Measurements from ENCODE around the gene THYN1.
"Not testable (repeated sequence)": the region's sequence is repeated elsewhere in the genome, so short reads cannot be mapped to it uniquely, and the experiment has no call there.

THYN1 gene

DNA sequence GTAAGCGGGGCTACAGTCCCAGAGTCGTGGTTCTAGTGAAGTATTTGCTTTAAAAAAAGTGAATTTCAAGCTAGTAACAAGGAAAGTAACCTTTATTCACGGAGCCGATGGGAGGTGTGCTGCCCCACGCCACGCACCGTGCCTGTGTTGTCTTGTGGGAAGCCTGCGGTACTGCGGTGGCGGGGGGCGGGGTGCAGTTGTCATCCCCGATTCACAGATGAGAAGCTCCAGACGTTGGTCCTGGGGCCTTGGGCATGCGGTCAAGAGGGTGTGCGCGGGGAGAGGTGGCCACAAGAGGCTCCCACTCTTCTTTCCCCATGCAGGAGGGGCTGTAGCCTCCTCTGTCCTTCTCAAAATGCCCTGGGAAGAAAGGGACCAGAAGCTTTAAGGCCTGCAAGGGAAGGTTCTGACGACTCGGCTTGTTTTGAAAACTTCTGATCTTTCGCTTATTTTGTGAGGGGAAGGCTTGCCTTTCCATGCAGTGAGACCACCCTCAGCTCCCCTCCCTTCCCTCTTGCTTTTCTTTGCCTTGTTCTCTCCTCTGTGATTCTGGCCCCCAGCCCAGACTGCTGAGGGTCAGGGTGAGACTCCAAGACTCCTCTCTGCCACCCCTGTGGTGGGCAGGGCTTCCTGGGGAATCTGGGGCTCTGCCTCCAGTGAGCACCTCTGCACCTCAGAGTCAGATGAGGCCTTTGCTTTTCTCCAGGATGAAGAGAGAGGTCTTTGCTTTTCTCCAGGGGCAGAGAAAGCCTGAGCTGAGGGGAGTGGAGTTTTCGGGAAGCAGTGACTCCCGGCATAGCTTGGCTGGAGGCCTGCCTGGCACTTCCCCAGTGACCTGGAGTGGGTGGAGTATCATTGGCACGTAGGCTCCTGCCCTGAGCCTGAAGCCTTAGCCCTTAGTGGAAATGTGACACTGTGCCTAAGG lies 29.2 kb upstream of the THYN1 start:
- Histone ChIP-seq H3K4me3 (ENCODE audit: low read length) (no peak overlapping the region), H4K20me1 (ENCODE audit: insufficient read depth, low read length) (no peaks in the 10 kb centered on the region), H3K27ac (ENCODE audit: low read length) (no peak overlapping the region), H3K9ac (ENCODE audit: low read length) (no peak overlapping the region), H3K4me1 (ENCODE audit: low read length) (no peaks in the 10 kb centered on the region), H3K9me3 (ENCODE audit: insufficient read depth, low read length) (no peaks in the 10 kb centered on the region), H2AFZ (ENCODE audit: low read depth, low read length) (no peak overlapping the region), H3K79me2 (ENCODE audit: low read length) (no peaks in the 10 kb centered on the region), H3K4me2 (ENCODE audit: low read length) (no peak overlapping the region), H3K27me3 (ENCODE audit: low read depth, low read length) (0 out of 2 replicates have a peak, but pooled peaks cover 2% of the 10 kb centered on the region), H3K36me3 (replicated peaks; ENCODE audit: low read depth, low read length) (no peaks in the 10 kb centered on the region)
- no peak for TF ChIP-seq EZH2phosphoT487 (IDR thresholded peaks at IDR 0.05; ENCODE audit: low read depth)
- TF ChIP-seq CTCF (IDR thresholded peaks at IDR 0.05; ENCODE audit: low read depth, low read length), result no peak

GRCh38 chr11:134281635-134282034 lies 28.5 kb upstream of the THYN1 start:
- not testable (repeated sequence) for H3K36me3 ChIP-seq (replicated peaks; ENCODE audit: low read depth, low read length); H3K4me2 ChIP-seq (ENCODE audit: low read length); H3K9ac ChIP-seq (ENCODE audit: low read length); H4K20me1 ChIP-seq (ENCODE audit: insufficient read depth, low read length); H2AFZ ChIP-seq (ENCODE audit: low read depth, low read length); H3K79me2 ChIP-seq (ENCODE audit: low read length); H3K4me1 ChIP-seq (ENCODE audit: low read length); H3K9me3 ChIP-seq (ENCODE audit: insufficient read depth, low read length); H3K4me3 ChIP-seq (ENCODE audit: low read length); H3K27me3 ChIP-seq (ENCODE audit: low read depth, low read length); H3K27ac ChIP-seq (ENCODE audit: low read length)

GRCh38 chr11:134278356-134278755 lies 25.2 kb upstream of the THYN1 start:
- no peak overlapping the region for H3K27ac ChIP-seq (ENCODE audit: low read length)
- H3K4me3 ChIP-seq (ENCODE audit: low read length), result no peak overlapping the region
- TF ChIP-seq EZH2phosphoT487 (IDR thresholded peaks at IDR 0.05; ENCODE audit: low read depth) (no peak), CTCF (IDR thresholded peaks at IDR 0.05; ENCODE audit: low read depth, low read length) (no peak)
- peaks cover 6% of the 10 kb centered on the region for H3K27me3 ChIP-seq (ENCODE audit: low read depth, low read length)
- no peak overlapping the region for H2AFZ ChIP-seq (ENCODE audit: low read depth, low read length)
- H3K36me3 ChIP-seq (replicated peaks; ENCODE audit: low read depth, low read length), result no peaks in the 10 kb centered on the region
- H3K4me1 ChIP-seq (ENCODE audit: low read length), result no peaks in the 10 kb centered on the region
- H4K20me1 ChIP-seq (ENCODE audit: insufficient read depth, low read length), result no peaks in the 10 kb centered on the region
- no peak overlapping the region for H3K9ac ChIP-seq (ENCODE audit: low read length)
- no peaks in the 10 kb centered on the region for H3K9me3 ChIP-seq (ENCODE audit: insufficient read depth, low read length)
- no peaks in the 10 kb centered on the region for H3K79me2 ChIP-seq (ENCODE audit: low read length)
- no peak overlapping the region for H3K4me2 ChIP-seq (ENCODE audit: low read length)

DNA sequence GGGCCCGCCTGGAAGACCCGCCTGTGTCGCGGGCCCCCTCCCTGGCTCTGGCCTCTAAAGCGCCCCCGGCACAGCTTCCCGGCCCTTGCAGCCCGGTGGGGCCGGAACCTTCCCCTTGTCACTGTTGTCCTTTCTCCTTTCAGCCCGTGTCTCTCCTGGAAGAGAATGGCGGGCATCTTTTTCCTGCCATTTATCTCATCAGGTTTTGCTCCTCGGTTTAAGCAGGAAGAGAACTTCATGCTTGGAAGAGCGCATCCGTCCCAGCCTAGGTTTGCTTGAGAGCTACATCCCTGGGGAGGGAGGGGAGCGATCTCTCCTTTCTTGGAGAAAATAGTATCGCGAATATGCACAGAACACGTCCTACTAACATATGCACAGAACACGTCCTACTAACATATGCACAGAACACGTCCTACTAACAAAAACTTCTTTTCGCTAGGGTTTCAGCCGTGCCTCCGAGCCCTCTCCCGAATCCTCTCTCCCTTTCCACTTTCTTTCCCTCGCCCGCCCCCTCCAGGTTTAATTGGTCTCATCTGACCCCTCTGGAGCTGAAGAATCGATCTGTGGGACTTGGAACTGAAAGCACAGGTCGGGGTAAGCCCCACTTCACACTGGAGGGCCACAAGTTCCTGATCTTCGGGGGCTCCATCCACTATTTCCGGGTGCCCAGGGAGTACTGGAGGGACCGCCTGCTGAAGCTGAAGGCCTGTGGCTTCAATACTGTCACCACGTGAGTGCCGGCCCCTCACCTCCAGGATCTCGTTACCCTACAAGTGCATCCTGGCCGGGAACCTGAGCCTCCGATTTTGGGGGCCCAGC lies 24.2 kb upstream of the THYN1 start:
- Histone ChIP-seq H3K9ac (ENCODE audit: low read length) (no peak overlapping the region), H3K4me2 (ENCODE audit: low read length) (no peak overlapping the region), H3K4me3 (ENCODE audit: low read length) (no peak overlapping the region), H2AFZ (ENCODE audit: low read depth, low read length) (no peak overlapping the region), H3K79me2 (ENCODE audit: low read length) (no peaks in the 10 kb centered on the region), H3K36me3 (replicated peaks; ENCODE audit: low read depth, low read length) (no peaks in the 10 kb centered on the region), H4K20me1 (ENCODE audit: insufficient read depth, low read length) (no peaks in the 10 kb centered on the region), H3K9me3 (ENCODE audit: insufficient read depth, low read length) (no peaks in the 10 kb centered on the region), H3K4me1 (ENCODE audit: low read length) (no peaks in the 10 kb centered on the region), H3K27ac (ENCODE audit: low read length) (no peak overlapping the region), H3K27me3 (ENCODE audit: low read depth, low read length) (peaks cover 8% of the 10 kb centered on the region)
- no peak for TF ChIP-seq CTCF (IDR thresholded peaks at IDR 0.05; ENCODE audit: low read depth, low read length)
- TF ChIP-seq EZH2phosphoT487 (IDR thresholded peaks at IDR 0.05; ENCODE audit: low read depth), result no peak
